ENCODE measurements around the gene DHRS2.
"Not testable (repeated sequence)": the region's sequence is repeated elsewhere in the genome, so short reads cannot be mapped to it uniquely, and the experiment has no call there.

The DHRS2 gene

DNA sequence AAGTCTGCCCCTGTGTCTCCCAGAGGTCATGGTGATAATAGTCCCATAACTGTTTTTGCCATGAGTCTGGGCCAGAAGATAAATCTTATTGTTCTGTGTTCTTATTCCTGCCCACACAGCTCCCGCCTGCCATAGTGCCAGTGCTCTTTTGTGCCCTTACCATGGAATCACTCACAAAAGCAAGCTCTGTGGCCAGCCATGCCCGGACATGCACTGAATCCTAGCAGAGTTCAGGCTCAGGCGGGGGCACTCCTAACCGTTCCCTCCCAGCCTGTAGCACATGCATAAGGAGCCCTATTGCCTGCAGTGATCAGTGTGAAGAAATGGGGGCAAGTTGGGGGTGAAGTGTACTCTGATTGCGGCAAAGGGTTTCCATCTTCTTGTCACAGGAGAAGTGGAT, 33.3 kb downstream of the DHRS2 start:
- H3K27me3 ChIP-seq (ENCODE audit: insufficient read depth, insufficient read length) = no peaks in the 10 kb centered on the region
- H3K36me3 ChIP-seq (ENCODE audit: insufficient read depth, insufficient read length, low read length) = no peaks in the 10 kb centered on the region
- no peak overlapping the region for H3K4me3 ChIP-seq (ENCODE audit: insufficient read length, low read depth)
- H3K9ac ChIP-seq (ENCODE audit: insufficient read length, low read depth) = no peak overlapping the region
- DNase-seq (ENCODE audit: low read depth, low spot score) = no peak
- no peaks in the 10 kb centered on the region for H3K4me1 ChIP-seq (ENCODE audit: insufficient read depth, insufficient read length)
- H3K9me3 ChIP-seq (ENCODE audit: insufficient read depth, low read length) = no peaks in the 10 kb centered on the region
- TF ChIP-seq SUZ12 (IDR thresholded peaks at IDR 0.05; ENCODE audit: extremely low read depth, insufficient read depth, insufficient read length) (no peak), ZNF274 (IDR thresholded peaks at IDR 0.05; ENCODE audit: low read depth, low read length) (no peak), YY1 (IDR thresholded peaks at IDR 0.05; ENCODE audit: insufficient read depth, insufficient read length) (no peak)

DNA sequence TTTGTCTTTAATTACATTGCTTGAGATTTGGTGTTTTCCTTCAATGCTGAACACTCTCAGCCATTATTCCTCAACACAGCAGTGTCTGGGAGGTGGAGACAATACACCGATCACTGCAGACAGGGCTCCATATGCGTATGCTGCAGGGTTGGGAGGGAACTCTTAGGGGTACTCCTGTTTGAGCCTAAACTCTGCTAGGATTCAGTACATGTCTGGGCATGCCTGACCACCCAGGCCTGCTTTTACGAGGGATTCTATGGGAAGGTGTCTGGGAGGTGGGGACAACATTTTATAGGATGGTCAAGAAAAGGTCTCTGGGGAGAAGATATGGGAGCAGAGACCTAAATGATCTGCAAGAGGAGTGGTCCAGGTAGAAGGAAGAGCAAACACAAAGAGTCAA, 34.3 kb downstream of the DHRS2 start:
- Histone ChIP-seq H3K9ac (ENCODE audit: insufficient read length, low read depth) (no peak overlapping the region), H3K36me3 (ENCODE audit: insufficient read depth, insufficient read length, low read length) (no peaks in the 10 kb centered on the region), H3K4me1 (ENCODE audit: insufficient read depth, insufficient read length) (no peaks in the 10 kb centered on the region), H3K4me3 (ENCODE audit: insufficient read length, low read depth) (no peak overlapping the region), H3K9me3 (ENCODE audit: insufficient read depth, low read length) (no peaks in the 10 kb centered on the region), H3K27me3 (ENCODE audit: insufficient read depth, insufficient read length) (no peaks in the 10 kb centered on the region)
- no peak for TF ChIP-seq SUZ12 (IDR thresholded peaks at IDR 0.05; ENCODE audit: extremely low read depth, insufficient read depth, insufficient read length)
- TF ChIP-seq YY1 (IDR thresholded peaks at IDR 0.05; ENCODE audit: insufficient read depth, insufficient read length) = no peak
- TF ChIP-seq ZNF274 (IDR thresholded peaks at IDR 0.05; ENCODE audit: low read depth, low read length) = no peak
- no peak for DNase-seq (ENCODE audit: low read depth, low spot score)

DNA sequence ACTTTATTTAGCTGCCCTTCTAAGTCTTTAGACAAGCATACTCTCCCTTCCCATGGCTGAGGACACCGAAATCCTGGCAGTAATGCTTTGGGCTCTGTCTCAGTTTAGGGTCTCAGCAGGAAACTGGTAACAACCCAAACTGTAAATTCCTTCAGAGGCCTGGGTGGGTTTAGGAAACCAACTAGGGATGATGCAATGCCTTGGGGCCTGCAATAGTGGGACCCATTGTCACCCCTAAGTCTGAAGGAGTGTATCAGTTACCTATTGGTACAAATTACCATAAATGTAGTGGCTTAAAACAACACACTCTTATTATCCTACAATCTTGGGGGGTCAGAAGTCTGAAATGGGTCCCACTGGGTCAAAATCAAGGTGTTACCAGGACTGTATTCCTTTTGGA, 36.0 kb downstream of the DHRS2 start:
- H3K27me3 ChIP-seq (ENCODE audit: insufficient read depth, insufficient read length) = no peaks in the 10 kb centered on the region
- H3K4me3 ChIP-seq (ENCODE audit: insufficient read length, low read depth) = no peak overlapping the region
- no peak overlapping the region for H3K9ac ChIP-seq (ENCODE audit: insufficient read length, low read depth)
- TF ChIP-seq YY1 (IDR thresholded peaks at IDR 0.05; ENCODE audit: insufficient read depth, insufficient read length) (no peak), ZNF274 (IDR thresholded peaks at IDR 0.05; ENCODE audit: low read depth, low read length) (no peak), SUZ12 (IDR thresholded peaks at IDR 0.05; ENCODE audit: extremely low read depth, insufficient read depth, insufficient read length) (no peak)
- H3K9me3 ChIP-seq (ENCODE audit: insufficient read depth, low read length) = no peaks in the 10 kb centered on the region
- no peaks in the 10 kb centered on the region for H3K36me3 ChIP-seq (ENCODE audit: insufficient read depth, insufficient read length, low read length)
- no peaks in the 10 kb centered on the region for H3K4me1 ChIP-seq (ENCODE audit: insufficient read depth, insufficient read length)
- DNase-seq (ENCODE audit: low read depth, low spot score) = no peak

DNA sequence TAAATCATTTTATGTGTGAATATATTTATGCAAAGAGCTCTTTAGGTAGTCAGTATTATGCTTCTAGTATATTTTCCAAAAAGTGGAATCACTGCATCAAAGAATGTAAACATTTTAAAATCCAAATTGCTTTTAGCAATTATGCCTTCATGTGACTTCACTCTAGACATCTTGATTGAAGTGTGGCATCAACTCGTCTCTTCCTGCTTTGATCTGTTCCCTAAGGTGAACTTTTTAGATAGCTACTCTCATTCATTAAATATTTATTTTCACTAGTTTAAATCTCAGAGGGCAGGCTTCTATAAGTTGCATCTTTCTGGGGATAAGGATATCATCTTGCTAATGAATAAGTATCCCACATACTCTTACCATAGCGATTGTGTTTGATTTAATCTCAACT, 39.2 kb downstream of the DHRS2 start:
- Histone ChIP-seq H3K4me3 (ENCODE audit: insufficient read length, low read depth) (no peak overlapping the region), H3K4me1 (ENCODE audit: insufficient read depth, insufficient read length) (no peaks in the 10 kb centered on the region), H3K9ac (ENCODE audit: insufficient read length, low read depth) (no peak overlapping the region), H3K36me3 (ENCODE audit: insufficient read depth, insufficient read length, low read length) (no peaks in the 10 kb centered on the region), H3K9me3 (ENCODE audit: insufficient read depth, low read length) (no peaks in the 10 kb centered on the region), H3K27me3 (ENCODE audit: insufficient read depth, insufficient read length) (no peaks in the 10 kb centered on the region)
- DNase-seq (ENCODE audit: low read depth, low spot score) = no peak
- TF ChIP-seq YY1 (IDR thresholded peaks at IDR 0.05; ENCODE audit: insufficient read depth, insufficient read length) (no peak), SUZ12 (IDR thresholded peaks at IDR 0.05; ENCODE audit: extremely low read depth, insufficient read depth, insufficient read length) (no peak), ZNF274 (IDR thresholded peaks at IDR 0.05; ENCODE audit: low read depth, low read length) (no peak)

DNA sequence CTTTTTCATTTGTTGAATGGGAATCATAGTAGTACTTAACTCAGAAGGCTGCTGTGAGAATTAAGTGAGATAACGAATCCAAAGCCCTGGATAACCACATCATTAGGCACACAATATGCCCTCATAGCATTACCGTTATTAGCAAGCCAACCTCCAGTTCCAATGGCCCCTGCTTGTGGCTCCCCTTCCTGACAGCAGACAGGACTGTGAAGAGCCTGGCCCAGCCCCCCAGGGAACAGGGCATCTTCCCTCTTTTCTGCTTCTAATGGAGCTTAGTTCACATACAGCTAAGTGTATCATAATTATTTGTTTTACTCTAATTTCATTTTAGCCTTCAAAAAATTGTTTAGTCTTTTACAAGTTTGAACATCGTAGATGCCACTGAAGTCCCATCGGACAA, 39.7 kb downstream of the DHRS2 start:
- no peaks in the 10 kb centered on the region for H3K27me3 ChIP-seq (ENCODE audit: insufficient read depth, insufficient read length)
- no peak for TF ChIP-seq YY1 (IDR thresholded peaks at IDR 0.05; ENCODE audit: insufficient read depth, insufficient read length)
- TF ChIP-seq ZNF274 (IDR thresholded peaks at IDR 0.05; ENCODE audit: low read depth, low read length) = no peak
- no peak for TF ChIP-seq SUZ12 (IDR thresholded peaks at IDR 0.05; ENCODE audit: extremely low read depth, insufficient read depth, insufficient read length)
- H3K9me3 ChIP-seq (ENCODE audit: insufficient read depth, low read length) = no peaks in the 10 kb centered on the region
- H3K9ac ChIP-seq (ENCODE audit: insufficient read length, low read depth) = no peak overlapping the region
- H3K36me3 ChIP-seq (ENCODE audit: insufficient read depth, insufficient read length, low read length) = no peaks in the 10 kb centered on the region
- no peak for DNase-seq (ENCODE audit: low read depth, low spot score)
- no peak overlapping the region for H3K4me3 ChIP-seq (ENCODE audit: insufficient read length, low read depth)
- no peaks in the 10 kb centered on the region for H3K4me1 ChIP-seq (ENCODE audit: insufficient read depth, insufficient read length)

DNA sequence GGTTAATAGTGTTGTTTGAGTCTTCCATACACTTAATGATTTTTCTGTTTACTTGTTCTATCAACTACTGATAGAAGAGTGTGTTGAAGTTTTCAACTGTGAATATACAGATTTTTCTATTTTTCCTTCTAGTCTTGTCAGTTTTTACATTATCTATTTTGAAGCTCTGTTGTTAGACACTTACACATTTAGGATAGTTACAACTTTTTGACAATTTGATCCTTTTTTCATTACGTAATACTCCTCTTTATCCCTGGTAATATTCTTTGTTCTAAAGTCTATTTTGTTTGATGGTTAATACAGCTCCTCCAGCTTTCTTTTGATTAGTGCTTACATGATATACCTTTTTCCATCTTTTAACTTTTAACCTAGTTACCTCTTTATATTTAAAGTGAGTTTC, 45.2 kb downstream of the DHRS2 start:
- Histone ChIP-seq H3K4me1 (ENCODE audit: insufficient read depth, insufficient read length) (no peaks in the 10 kb centered on the region), H3K36me3 (ENCODE audit: insufficient read depth, insufficient read length, low read length) (no peaks in the 10 kb centered on the region), H3K27me3 (ENCODE audit: insufficient read depth, insufficient read length) (no peaks in the 10 kb centered on the region), H3K9me3 (ENCODE audit: insufficient read depth, low read length) (no peaks in the 10 kb centered on the region), H3K4me3 (ENCODE audit: insufficient read length, low read depth) (no peak overlapping the region), H3K9ac (ENCODE audit: insufficient read length, low read depth) (no peak overlapping the region)
- TF ChIP-seq ZNF274 (IDR thresholded peaks at IDR 0.05; ENCODE audit: low read depth, low read length) = no peak
- TF ChIP-seq YY1 (IDR thresholded peaks at IDR 0.05; ENCODE audit: insufficient read depth, insufficient read length) = no peak
- TF ChIP-seq SUZ12 (IDR thresholded peaks at IDR 0.05; ENCODE audit: extremely low read depth, insufficient read depth, insufficient read length) = no peak
- DNase-seq (ENCODE audit: low read depth, low spot score) = no peak

DNA sequence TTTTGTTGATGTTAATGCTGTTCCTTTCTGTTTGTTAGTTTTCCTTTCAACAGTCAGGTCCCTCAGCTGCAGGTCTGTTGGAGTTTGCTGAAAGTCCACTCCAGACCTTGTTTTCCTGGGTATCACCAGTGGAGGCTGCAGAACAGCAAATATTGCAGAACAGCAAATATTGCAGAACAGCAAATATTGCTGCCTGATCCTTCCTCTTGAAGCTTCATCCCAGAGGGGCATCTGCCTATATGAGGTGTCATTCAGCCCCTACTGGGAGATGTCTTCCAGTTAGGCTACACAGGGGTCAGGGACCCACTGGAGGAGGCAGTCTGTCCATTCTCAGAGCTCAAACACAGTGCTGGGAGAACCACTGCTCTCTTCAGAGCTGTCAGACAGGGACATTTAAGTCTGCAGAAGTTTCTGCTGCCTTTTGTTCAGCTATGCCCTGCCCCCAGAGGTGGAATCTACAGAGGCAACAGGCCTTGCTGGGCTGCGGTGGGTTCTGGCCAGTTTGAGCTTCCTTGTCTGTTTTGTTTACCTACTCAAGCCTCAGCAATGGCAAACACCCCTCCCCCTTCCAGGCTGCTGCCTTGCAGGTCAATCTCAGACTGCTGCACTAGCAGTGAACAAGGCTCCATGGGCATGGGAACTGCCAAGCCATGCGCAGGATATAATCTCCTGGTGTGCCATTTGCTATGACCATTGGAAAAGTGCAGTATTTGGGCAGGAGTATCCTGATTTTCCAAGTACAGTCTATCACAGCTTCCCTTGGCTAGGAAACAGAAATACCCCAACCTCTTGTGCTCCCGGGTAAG, 53.7 kb downstream of the DHRS2 start:
- H3K4me3 ChIP-seq (ENCODE audit: insufficient read length, low read depth); DNase-seq (ENCODE audit: low read depth, low spot score); H3K36me3 ChIP-seq (ENCODE audit: insufficient read depth, insufficient read length, low read length); H3K9ac ChIP-seq (ENCODE audit: insufficient read length, low read depth); H3K27me3 ChIP-seq (ENCODE audit: insufficient read depth, insufficient read length); H3K4me1 ChIP-seq (ENCODE audit: insufficient read depth, insufficient read length): not testable (repeated sequence)
- H3K9me3 ChIP-seq (ENCODE audit: insufficient read depth, low read length) = peaks cover 12% of the 10 kb centered on the region; the same call in 1 of the 2 replicates

Data from NT2/D1 (cell line).